ENCODE data around the gene TTN.

GRCh38 chr2:178836807-178837206 lies 29.6 kb upstream of the TTN start:
- TF ChIP-seq CTCF (IDR thresholded peaks at IDR 0.05): no peak
- no peak for TF ChIP-seq EZH2 (IDR thresholded peaks at IDR 0.05)
- TF ChIP-seq EZH2phosphoT487 (IDR thresholded peaks at IDR 0.05): no peak
